GM20000 (cell line): ENCODE measurements around the gene GALNT15.
A peak's percentile ranks its signal among the peaks of the same experiment; 100 is the strongest.

Experiments used
- DNase-seq: peaks from one replicate; pipeline ENCODE4 v3.0.0; 2012; ENCODE audit warnings: low spot score
- CTCF ChIP-seq: IDR thresholded peaks from 2 replicates; pipeline ENCODE4 v1.5.1; 2012; ENCODE audit warnings: mild to moderate bottlenecking, control low read depth; ENCODE audit errors: extremely low read depth, missing control alignments

Gene GALNT15

GRCh38 chr3:16145176-16145575 is 29.3 kb upstream of the GALNT15 start:
- no peak for TF ChIP-seq CTCF
- no peak for DNase-seq

GRCh38 chr3:16146015-16146730 is 28.3 kb upstream of the GALNT15 start:
- peak; percentile 37 for DNase-seq
- TF ChIP-seq CTCF = no peak

- no peak for TF ChIP-seq CTCF
- DNase-seq = peak; percentile 17
Measured at GRCh38 chr3:16147220-16147994, 27.1 kb upstream of the GALNT15 start.

GRCh38 chr3:16148213-16148612 is 26.3 kb upstream of the GALNT15 start:
- DNase-seq = no peak
- no peak for TF ChIP-seq CTCF

GRCh38 chr3:16148783-16149182 is 25.7 kb upstream of the GALNT15 start:
- TF ChIP-seq CTCF = no peak
- no peak for DNase-seq

- DNase-seq = no peak
- no peak for TF ChIP-seq CTCF
Measured at GRCh38 chr3:16150285-16150684, 24.2 kb upstream of the GALNT15 start.

- DNase-seq = no peak
Measured at GRCh38 chr3:16151109-16151508, 23.4 kb upstream of the GALNT15 start.

More at GRCh38 chr3:16151109-16151508, 23.4 kb upstream of the GALNT15 start:
- no peak for TF ChIP-seq CTCF
